ENCODE data around the gene TRIM7. TPM values are rescaled to one million over a fixed set of nuclear protein-coding genes. Genes with fewer than 3 reads are reported as not detected.

The TRIM7 gene
- total and polyA plus RNA-seq, 9 of the 15 experiments (the other 6 are each of a cell fraction or from before 2014, with no cell fraction given) = 2.6 to 14.9 (median 8.9) TPM

GRCh38 chr5:181246276-181247049, 41.5 kb upstream of the TRIM7 start (continued):
- no peak for TF ChIP-seq PATZ1 (CRISPR knock-in tag; IDR thresholded peaks at IDR 0.05; ENCODE audit: borderline replicate concordance)
- 0 out of 2 replicates have a peak, but pooled peaks have one; percentile 58 for TF ChIP-seq ZBTB43 (CRISPR knock-in tag; IDR thresholded peaks at IDR 0.05)
- no peak for TF ChIP-seq CHD7 (IDR thresholded peaks at IDR 0.05; ENCODE audit: low read depth, low read length)
- peak; percentile 61 for TF ChIP-seq TBP (optimal IDR thresholded peaks at IDR 0.05; ENCODE audit: low read depth, low read length)
- no peak; a peak in 1 of 4 replicates for TF ChIP-seq KDM4B (IDR thresholded peaks at IDR 0.05; ENCODE audit: borderline replicate concordance in 2 of 2, low read depth in 1 of 2)
- TF ChIP-seq, protein P1, sequence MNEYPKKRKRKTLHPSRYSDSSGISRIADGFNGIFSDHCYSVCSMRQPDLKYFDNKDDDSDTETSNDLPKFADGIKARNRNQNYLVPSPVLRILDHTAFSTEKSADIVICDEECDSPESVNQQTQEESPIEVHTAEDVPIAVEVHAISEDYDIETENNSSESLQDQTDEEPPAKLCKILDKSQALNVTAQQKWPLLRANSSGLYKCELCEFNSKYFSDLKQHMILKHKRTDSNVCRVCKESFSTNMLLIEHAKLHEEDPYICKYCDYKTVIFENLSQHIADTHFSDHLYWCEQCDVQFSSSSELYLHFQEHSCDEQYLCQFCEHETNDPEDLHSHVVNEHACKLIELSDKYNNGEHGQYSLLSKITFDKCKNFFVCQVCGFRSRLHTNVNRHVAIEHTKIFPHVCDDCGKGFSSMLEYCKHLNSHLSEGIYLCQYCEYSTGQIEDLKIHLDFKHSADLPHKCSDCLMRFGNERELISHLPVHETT (CRISPR knock-in tag; conservative IDR thresholded peaks at IDR 0.05 in 1 of 2, IDR thresholded peaks at IDR 0.05 in 1 of 2) = peak in 1 of 2 experiments; percentile 83; a peak in 2 of 4 replicates
- TF ChIP-seq HNRNPH1 (optimal IDR thresholded peaks at IDR 0.05; ENCODE audit: low read depth, low read length) = no peak
- peak; percentile 22; the same call in 1 of the 2 replicates for TF ChIP-seq KLF13 (tag; IDR thresholded peaks at IDR 0.05; ENCODE audit: borderline replicate concordance, low read depth)
